Right cardiac atrium (tissue), 5 donors: ENCODE results near the gene TRMT11. TPM values are rescaled to one million over a fixed set of nuclear protein-coding genes. Genes with fewer than 3 reads are reported as not detected.
"Not testable (repeated sequence)": the region's sequence is repeated elsewhere in the genome, so short reads cannot be mapped to it uniquely, and the experiment has no call there.

ENCODE experiments used
- ATAC-seq, 2 donors: fragments of 200-7000 bp; cut with Tn5 transposase; one replicate each; pipeline versions ENCODE4 v1.8.0 to v1.9.1; 2020; ENCODE audit warnings: moderate library complexity in 2 of 2, mild to moderate bottlenecking in 1 of 2
- DNase-seq, 3 donors: peaks; one replicate each; pipeline ENCODE4 v3.0.0-alpha.2; 2020
- H3K27ac ChIP-seq: one replicate; pipeline ENCODE4 v1.5.1; 2013; ENCODE audit warnings: mild to moderate bottlenecking, low read length, control low read depth, moderate library complexity
- H3K27me3 ChIP-seq: one replicate; pipeline ENCODE4 v1.6.1; 2013; ENCODE audit not compliant: control insufficient read depth, insufficient read depth
- H3K4me1 ChIP-seq: one replicate; pipeline ENCODE4 v1.6.1; 2013; ENCODE audit warnings: low read length; ENCODE audit not compliant: control insufficient read depth, insufficient read depth
- H3K4me3 ChIP-seq: one replicate; pipeline ENCODE4 v1.5.1; 2013; ENCODE audit warnings: low read length, control low read depth
- H3K9me3 ChIP-seq: one replicate; pipeline ENCODE4 v1.6.1; 2013; ENCODE audit warnings: low read length; ENCODE audit not compliant: control insufficient read depth
- WGBS: extraction: QIAGEN DNeasy Blood & Tissue Kit; methylation state at CpG from one replicate; pipeline ENCODE4 v1.1.7; 2013; 5-methylcytosine and 5-hydroxymethylcytosine counted together
- intact Hi-C, 4 donors: fragments of 100-400 bp; cut with DNase I; formaldehyde crosslinking; loops; one replicate each; pipeline versions ENCODE4 v1.11.0 to v1.14.0; 2022 to 2023
- polyA plus RNA-seq: library from polyadenylated mRNA; stranded (reverse); fragments of 200-250 nt; gene quantifications from one replicate; pipeline ENCODE4 v1.2.3, GENCODE V29; 2013
- total RNA-seq, 4 donors: library from RNA; stranded (reverse); fragmentation: NEBNext Ultra II Directional; extraction: Animal tissue kit (Norgen Biotek cat#: 25700); gene quantifications; one replicate each; pipeline ENCODE4 v1.2.1, GENCODE V29; 2021
- donor health status: healthy with polysubstance abuse.
- donor health status: DM: no; HTN: yes; CAD: no.
- donor health status: DM: no; HTN: no; CAD: no.
- donor health status: DM: no; HTN: yes; CAD: no; lungs with severe emphysema.
- donor health status: DM: yes; HTN: yes; CAD: no.

TRMT11 gene
- total and polyA plus RNA-seq, 5 donors, result 12.0 to 15.6 (median 15.0) TPM

DNA sequence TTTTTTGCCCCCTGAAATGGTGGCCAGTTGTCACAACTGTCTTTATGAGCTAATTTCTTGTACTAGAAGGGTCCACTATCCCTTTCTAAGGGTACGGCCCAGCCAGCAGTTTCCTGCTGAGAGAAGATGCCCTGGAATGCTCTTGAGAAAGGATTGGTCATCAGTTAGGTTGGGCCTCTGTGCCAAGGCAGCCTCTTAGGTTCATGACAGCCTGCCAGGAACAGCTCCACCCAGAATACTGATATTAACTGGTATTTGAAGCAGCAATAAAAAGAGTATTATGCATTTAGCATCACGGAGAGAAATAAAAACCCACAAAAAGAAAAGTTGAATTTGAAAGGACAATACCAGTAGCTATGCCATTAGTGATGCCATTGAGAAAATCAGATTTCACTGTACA, 38.7 kb upstream of the TRMT11 start:
- intact Hi-C loops, result no loop called here
- H3K27ac ChIP-seq, result no peak overlapping the region
- no peaks in the 10 kb centered on the region for H3K4me1 ChIP-seq
- H3K27me3 ChIP-seq, result no peaks in the 10 kb centered on the region
- WGBS, result 76% methylated on average over 2 of the region's 2 CpGs
- ATAC-seq (peak in 1 of 2 donors; percentile 37), DNase-seq (peak in 2 of 3 donors; percentile 39 to 68)
- no peak overlapping the region for H3K4me3 ChIP-seq
- no peaks in the 10 kb centered on the region for H3K9me3 ChIP-seq

DNA sequence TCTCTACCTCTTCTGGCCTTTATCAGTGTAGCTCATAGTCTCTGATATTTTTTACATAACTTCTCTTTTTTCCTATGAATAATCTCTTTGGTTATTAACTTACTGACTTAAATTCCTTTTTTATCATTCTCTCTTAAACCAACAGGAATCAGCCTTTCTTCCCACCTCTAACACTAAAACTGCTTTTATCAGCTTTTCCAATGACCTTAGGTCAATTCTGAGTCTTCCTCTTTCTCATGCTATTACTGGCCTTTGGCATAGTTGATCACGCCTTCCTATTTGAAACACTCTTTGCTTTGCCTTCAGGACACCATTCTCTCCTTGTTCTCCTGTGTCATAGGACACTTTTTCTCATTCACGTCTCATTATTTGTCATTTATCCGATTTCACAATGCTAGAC, 37.9 kb upstream of the TRMT11 start:
- Histone ChIP-seq H3K27me3 (no peaks in the 10 kb centered on the region), H3K27ac (no peak overlapping the region), H3K4me3 (no peak overlapping the region), H3K4me1 (no peaks in the 10 kb centered on the region), H3K9me3 (no peaks in the 10 kb centered on the region)
- DNase-seq (no peak), ATAC-seq (no peak)
- intact Hi-C loops, result no loop called here
- 88% methylated on average over 3 of the region's 3 CpGs for WGBS

DNA sequence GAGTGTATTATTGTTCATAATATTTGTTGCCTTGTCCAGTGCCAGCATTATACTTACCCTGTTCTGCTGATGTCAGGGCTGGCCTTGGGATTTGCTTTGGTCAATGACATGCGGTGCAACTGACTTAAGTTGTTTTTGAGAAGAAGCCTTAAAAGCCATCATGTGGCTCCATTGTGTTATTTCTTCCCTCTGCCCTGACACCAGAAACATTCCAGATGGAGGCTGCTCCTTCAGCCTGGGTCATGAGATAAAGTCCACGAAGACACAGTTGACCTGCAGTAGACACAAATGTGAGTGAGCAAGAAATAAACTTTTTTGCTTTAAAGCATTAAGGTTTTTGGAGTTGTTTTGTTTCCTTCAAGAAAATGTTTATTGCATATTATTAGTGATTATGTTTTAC, 37.3 kb upstream of the TRMT11 start:
- no peaks in the 10 kb centered on the region for H3K4me1 ChIP-seq
- no peaks in the 10 kb centered on the region for H3K9me3 ChIP-seq
- no peak for ATAC-seq
- WGBS, result 68% methylated on average over 2 of the region's 2 CpGs
- H3K27ac ChIP-seq, result no peak overlapping the region
- no peak overlapping the region for H3K4me3 ChIP-seq
- intact Hi-C loops, result no loop called here
- no peak for DNase-seq
- H3K27me3 ChIP-seq, result no peaks in the 10 kb centered on the region

DNA sequence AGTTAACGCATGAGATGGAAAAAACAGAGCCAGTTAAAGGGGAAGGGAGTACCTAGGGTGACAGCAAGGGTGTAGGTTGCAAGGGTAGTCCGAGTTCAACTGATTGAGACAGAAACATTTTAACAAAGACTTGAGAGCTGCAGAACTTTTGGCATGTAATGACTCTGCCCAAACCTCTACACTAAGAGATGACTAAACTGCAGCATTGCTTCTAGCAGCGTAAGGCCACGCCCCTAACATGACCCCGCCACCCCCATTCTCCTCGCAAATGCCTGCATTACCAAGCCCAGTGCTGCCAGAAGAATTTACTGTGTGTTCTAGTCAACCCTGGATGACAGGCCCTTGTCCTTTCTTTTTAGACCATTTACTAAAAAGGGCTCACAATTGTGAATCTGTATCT, 36.0 kb upstream of the TRMT11 start:
- H3K9me3 ChIP-seq, result no peaks in the 10 kb centered on the region
- no peak overlapping the region for H3K4me3 ChIP-seq
- no peaks in the 10 kb centered on the region for H3K4me1 ChIP-seq
- DNase-seq, result no peak
- intact Hi-C loops, result loop anchor here in 3 of 4 donors (10.0 kb wide), 3 partner anchors 45 to 145 kb away; no protein-coding TSS in a partner anchor
- H3K27me3 ChIP-seq, result no peaks in the 10 kb centered on the region
- WGBS, result 86% methylated on average over 6 of the region's 6 CpGs
- ATAC-seq, result no peak
- no peak overlapping the region for H3K27ac ChIP-seq

DNA sequence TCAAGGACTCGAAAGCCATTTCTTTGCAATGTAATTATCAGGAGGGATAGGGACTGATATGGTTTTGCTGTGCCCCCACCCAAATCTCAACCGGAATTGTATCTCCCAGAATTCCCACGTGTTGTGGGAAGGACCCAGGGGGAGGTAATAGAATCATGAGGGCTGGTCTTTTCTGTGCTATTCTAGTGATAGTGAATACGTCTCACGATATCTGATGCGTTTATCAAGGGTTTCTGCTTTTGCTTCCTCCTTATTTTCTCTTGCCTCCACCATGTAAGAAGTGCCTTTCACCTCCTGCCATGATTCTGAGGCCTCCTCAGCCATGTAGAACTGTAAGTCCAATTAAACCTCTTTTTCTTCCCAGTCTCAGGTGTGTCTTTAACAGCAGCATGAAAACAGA, 35.6 kb upstream of the TRMT11 start:
- H3K4me3 ChIP-seq, H3K27ac ChIP-seq, H3K27me3 ChIP-seq, H3K4me1 ChIP-seq, DNase-seq, ATAC-seq, H3K9me3 ChIP-seq: not testable (repeated sequence)
- WGBS, result 76% methylated on average over 6 of the region's 6 CpGs
- intact Hi-C loops, result loop anchor here in 3 of 4 donors (10.0 kb wide), 3 partner anchors 46 to 146 kb away; no protein-coding TSS in a partner anchor

DNA sequence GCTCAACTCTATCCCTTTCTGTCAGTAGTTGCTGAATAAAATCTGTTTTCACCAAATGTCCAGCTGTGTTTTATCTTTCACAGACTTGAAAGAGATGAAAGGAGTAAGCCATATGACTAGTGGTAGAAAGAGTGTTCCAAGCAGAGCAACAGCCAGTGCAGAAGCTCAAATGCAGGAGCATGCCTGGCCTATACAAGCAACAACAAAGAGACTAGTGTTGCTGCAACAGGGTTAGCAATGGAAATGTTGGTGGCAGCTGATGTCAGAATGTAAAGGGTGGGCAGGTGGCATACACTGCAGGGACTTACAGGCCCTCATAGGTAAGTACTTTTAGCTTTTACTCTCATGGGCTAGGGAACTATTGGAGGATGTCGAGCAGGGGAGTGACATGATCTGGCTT, 35.0 kb upstream of the TRMT11 start:
- WGBS, result 66% methylated on average over 1 of the region's 1 CpG
- no peaks in the 10 kb centered on the region for H3K27me3 ChIP-seq
- no peak for ATAC-seq
- H3K9me3 ChIP-seq, result no peaks in the 10 kb centered on the region
- DNase-seq, result no peak
- H3K4me1 ChIP-seq, result no peaks in the 10 kb centered on the region
- no peak overlapping the region for H3K27ac ChIP-seq
- H3K4me3 ChIP-seq, result no peak overlapping the region
- intact Hi-C loops, result loop anchor here in 3 of 4 donors (10.0 kb wide), 3 partner anchors 47 to 147 kb away; no protein-coding TSS in a partner anchor

DNA sequence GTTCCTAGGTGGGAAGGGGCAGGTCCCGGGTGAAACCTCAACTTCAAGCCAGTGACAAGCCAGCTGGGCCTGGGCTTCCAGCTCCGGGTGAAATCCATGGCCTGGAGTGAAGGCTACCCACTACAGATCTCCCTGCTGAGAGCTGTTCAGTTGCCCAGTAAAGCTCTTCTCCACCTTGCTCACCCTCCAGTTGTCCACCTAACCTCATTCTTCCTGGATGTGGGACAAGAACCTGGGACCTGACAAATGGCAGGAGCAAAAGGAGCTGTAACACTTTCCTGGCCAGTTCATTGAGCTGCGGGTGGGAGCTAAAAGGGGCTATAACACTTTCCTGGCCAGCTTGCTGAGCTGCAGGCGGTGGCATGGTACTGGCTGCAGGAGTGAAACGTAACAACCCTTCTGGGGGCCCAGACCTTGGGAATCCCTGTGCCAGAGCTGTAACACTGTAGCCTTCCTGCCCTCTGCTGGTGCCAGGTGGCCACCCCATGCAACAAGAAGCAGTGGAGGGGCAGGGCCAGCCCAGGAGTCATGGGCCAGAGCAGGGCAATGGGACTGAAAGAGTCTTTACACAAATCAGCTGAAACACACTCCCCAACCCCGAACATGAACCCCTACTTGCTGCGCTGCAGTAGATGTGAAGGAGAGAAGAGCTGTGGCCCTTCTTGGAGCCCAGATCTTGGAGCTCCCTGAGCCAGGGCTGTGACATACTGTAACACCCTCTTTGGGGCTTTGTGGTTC, 33.4 kb upstream of the TRMT11 start:
- no peak overlapping the region for H3K4me3 ChIP-seq
- no peaks in the 10 kb centered on the region for H3K4me1 ChIP-seq
- 83% methylated on average over 7 of the region's 7 CpGs for WGBS
- H3K27ac ChIP-seq, result no peak overlapping the region
- H3K9me3 ChIP-seq, result no peaks in the 10 kb centered on the region
- DNase-seq (peak in 1 of 3 donors; percentile 46), ATAC-seq (no peak)
- no peaks in the 10 kb centered on the region for H3K27me3 ChIP-seq
- intact Hi-C loops, result loop anchor here in 3 of 4 donors (10.0 kb wide), 3 partner anchors 48 to 148 kb away; no protein-coding TSS in a partner anchor

DNA sequence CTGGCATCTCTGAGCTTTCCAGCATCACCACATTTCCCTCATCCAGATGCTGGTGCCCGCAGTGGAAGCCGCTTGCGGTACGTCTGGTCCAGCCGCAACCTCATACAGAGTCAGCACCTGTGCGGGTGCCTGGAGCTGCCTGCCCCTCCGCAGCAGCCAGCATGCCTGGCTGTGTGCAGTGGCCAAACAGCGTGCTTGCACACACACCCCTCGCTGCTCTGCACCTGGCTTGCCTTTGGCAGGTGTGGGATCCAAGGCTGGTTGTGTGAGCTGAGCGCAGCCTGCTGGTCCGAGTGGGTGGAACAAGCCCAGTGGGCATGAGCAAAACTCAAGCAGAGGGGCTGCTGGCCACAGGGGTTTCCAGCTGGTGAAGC, 32.9 kb upstream of the TRMT11 start:
- H3K9me3 ChIP-seq, result no peaks in the 10 kb centered on the region
- intact Hi-C loops, result loop anchor here in 3 of 4 donors (10.0 kb wide), 3 partner anchors 49 to 149 kb away; no protein-coding TSS in a partner anchor
- DNase-seq, result no peak
- no peaks in the 10 kb centered on the region for H3K27me3 ChIP-seq
- H3K4me3 ChIP-seq, result no peak overlapping the region
- no peak for ATAC-seq
- H3K4me1 ChIP-seq, result no peaks in the 10 kb centered on the region
- H3K27ac ChIP-seq, result no peak overlapping the region
- 78% methylated on average over 11 of the region's 11 CpGs for WGBS

DNA sequence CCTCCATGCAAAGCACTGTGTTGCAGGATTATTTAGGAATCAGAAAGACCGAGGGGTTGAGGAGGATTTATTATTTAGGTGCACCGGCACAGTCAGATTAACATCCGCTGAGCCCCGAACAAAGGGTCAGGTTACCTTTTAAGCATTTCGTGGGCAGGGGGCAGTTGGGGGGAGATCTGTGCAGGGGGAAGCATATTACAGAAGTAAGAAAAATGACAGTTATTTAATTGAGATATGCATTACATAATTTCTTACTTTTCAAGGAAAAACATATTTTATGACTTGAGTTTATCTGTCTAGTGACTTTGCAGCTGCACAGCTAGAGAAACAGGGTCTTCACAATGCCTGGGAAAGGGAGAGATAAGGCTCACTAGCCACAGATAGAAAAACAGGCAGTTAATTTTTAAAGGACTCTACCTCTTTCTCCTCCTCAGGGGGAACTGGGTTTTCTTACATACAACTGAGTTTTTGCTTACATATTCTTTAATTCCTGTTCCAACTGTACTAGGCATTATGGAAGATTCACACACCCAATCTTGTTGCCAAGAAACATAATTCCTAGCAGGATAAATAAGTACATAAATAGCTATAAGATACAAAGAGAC, 31.5 kb upstream of the TRMT11 start:
- H3K27ac ChIP-seq, result no peak overlapping the region
- DNase-seq, result no peak
- H3K4me1 ChIP-seq, result peaks cover 2% of the 10 kb centered on the region
- H3K9me3 ChIP-seq, result no peaks in the 10 kb centered on the region
- WGBS, result 62% methylated on average over 5 of the region's 5 CpGs
- ATAC-seq, result no peak
- intact Hi-C loops, result loop anchor here (5.0 to 10.0 kb wide), 5 partner anchors 50 to 173 kb away; partner anchors contain the start of gene NCOA7 (in 1 of the 4)
- H3K27me3 ChIP-seq, result no peaks in the 10 kb centered on the region
- no peak overlapping the region for H3K4me3 ChIP-seq

DNA sequence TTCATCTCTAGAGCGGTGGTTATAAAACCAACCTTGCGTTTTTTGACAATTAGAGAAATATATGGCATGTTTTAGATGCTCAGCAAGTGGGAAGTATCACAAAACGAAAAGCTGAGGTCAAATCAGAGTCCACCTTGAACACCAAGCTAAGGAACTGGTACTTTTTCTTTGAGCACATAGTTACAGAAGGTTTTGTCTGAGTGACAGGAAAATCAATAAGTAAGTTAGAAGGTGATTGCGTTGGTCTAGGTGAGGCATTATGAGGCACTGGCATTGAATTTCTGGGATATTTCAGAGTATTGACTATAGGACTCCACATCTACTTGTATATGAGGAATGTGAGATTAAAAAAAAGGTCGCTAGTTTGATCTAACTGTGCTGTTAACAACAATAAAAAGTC, 30.4 kb upstream of the TRMT11 start:
- peak overlapping the region; percentile 60 for H3K4me3 ChIP-seq
- intact Hi-C loops, result loop anchor here (5.0 to 10.0 kb wide), 5 partner anchors 51 to 174 kb away; partner anchors contain the start of gene NCOA7 (in 1 of the 4)

More for the DNA sequence above, 30.4 kb upstream of the TRMT11 start:
- H3K27ac ChIP-seq, result no peak overlapping the region
- WGBS, result 44% methylated on average over 5 of the region's 5 CpGs
- H3K9me3 ChIP-seq, result no peaks in the 10 kb centered on the region
- DNase-seq (no peak), ATAC-seq (no peak)
- no peaks in the 10 kb centered on the region for H3K27me3 ChIP-seq
- peaks cover 2% of the 10 kb centered on the region for H3K4me1 ChIP-seq
